ENCODE results near the gene RBPJL. TPM values are rescaled to one million over a fixed set of nuclear protein-coding genes. Genes with fewer than 3 reads are reported as not detected.

RBPJL gene
- total and polyA plus RNA-seq, 2 of the 8 experiments (the other 6 are each of a cell fraction or from before 2014, with no cell fraction given), result 0.67 to 1.3 TPM

- H4K91ac ChIP-seq (replicated peaks; ENCODE audit: insufficient read length, low read length), result no peak overlapping the region
- H3K4me3 ChIP-seq (ENCODE audit: extremely low read depth in 1 of 4, insufficient read depth in 2 of 4, low read depth in 3 of 4, low read length in 4 of 4), result no peak overlapping the region
- no peak overlapping the region for H3K9ac ChIP-seq (replicated peaks in 1 of 4; ENCODE audit: extremely low read depth in 1 of 4, low read depth in 3 of 4, low read length in 3 of 4)
- peaks cover 0 to 7% (median 4%) of the 10 kb centered on the region in 4 experiments; a peak in 6 of 7 replicates for H3K4me1 ChIP-seq (replicated peaks in 1 of 4; ENCODE audit: control insufficient read depth in 3 of 4, insufficient read depth in 4 of 4, low read length in 3 of 4)
- no peak overlapping the region for H3K27ac ChIP-seq (ENCODE audit: low read depth, low read length)
- no peak overlapping the region for H2BK20ac ChIP-seq (ENCODE audit: low read length)
- CTCF ChIA-PET (ENCODE audit: partially characterized antibody), result interaction anchor here (0.8 to 11.9 kb wide), 10 partner anchors 11 to 405 kb away, joined by 3 to 186 read pairs (median 4); no protein-coding TSS in a partner anchor
- H3K4me2 ChIP-seq (ENCODE audit: insufficient read depth in 1 of 2, low read depth in 2 of 2, low read length in 2 of 2), result no peak overlapping the region
- FAIRE-seq (no peak), DNase-seq (ENCODE audit: low read depth in 1 of 2, low spot score in 2 of 2) (no peak)
- POLR2A ChIA-PET (ENCODE audit: partially characterized antibody), result interaction anchor here (1.3 to 13.2 kb wide), 3 partner anchors 9 to 49 kb away, joined by 3 to 113 read pairs (median 3); partner anchors contain the start of genes PIGT and SDC4
- H3K18ac ChIP-seq (ENCODE audit: extremely low read depth, low read length), result no peak overlapping the region
- H3K9me3 ChIP-seq (ENCODE audit: insufficient read depth in 2 of 2, low read depth in 1 of 2, low read length in 1 of 2), result no peaks in the 10 kb centered on the region
- no peak overlapping the region for H2AFZ ChIP-seq (ENCODE audit: low read length)
- H4K8ac ChIP-seq (ENCODE audit: extremely low read depth, insufficient read depth, low read length), result no peak overlapping the region
- 85% methylated on average over 11 of the region's 11 CpGs; no CpG with 5 or more reads in 1 of the 2 experiments for WGBS, 2 experiments (ENCODE audit: extremely low coverage in 1 of 2, insufficient coverage in 1 of 2, insufficient read length in 1 of 2, insufficient replicate concordance in 2 of 2, low coverage in 1 of 2, low lambda C conversion rate in 2 of 2, missing lambda C conversion rate in 1 of 2)
- no peaks in the 10 kb centered on the region for H3K27me3 ChIP-seq (replicated peaks in 1 of 4; ENCODE audit: control insufficient read depth in 3 of 4, extremely low read depth in 1 of 4, insufficient read depth in 3 of 4, low read length in 3 of 4)
- H2BK15ac ChIP-seq (ENCODE audit: low read length), result no peak overlapping the region
- no peak for TF ChIP-seq RFX5 (IDR thresholded peaks at IDR 0.05; ENCODE audit: borderline replicate concordance, low read depth, low read length)
- no peak for TF ChIP-seq SUZ12 (IDR thresholded peaks at IDR 0.05; ENCODE audit: low read length)
- no peak for TF ChIP-seq SIRT6 (IDR thresholded peaks at IDR 0.05; ENCODE audit: low read length)
- no peak for TF ChIP-seq RBBP5 (IDR thresholded peaks at IDR 0.05; ENCODE audit: borderline replicate concordance, low read depth, low read length)
- no peak for TF ChIP-seq PHF8 (conservative IDR thresholded peaks at IDR 0.05; ENCODE audit: low read depth, low read length)
- TF ChIP-seq TEAD4 (IDR thresholded peaks at IDR 0.05; ENCODE audit: low read depth, low read length), result no peak
- no peak for TF ChIP-seq TBP (IDR thresholded peaks at IDR 0.05; ENCODE audit: low read depth, low read length)
- TF ChIP-seq CBX8 (IDR thresholded peaks at IDR 0.05; ENCODE audit: borderline replicate concordance, low read depth, low read length), result no peak
- TF ChIP-seq BACH1 (IDR thresholded peaks at IDR 0.05; ENCODE audit: low read length), result no peak
- TF ChIP-seq MAFK (IDR thresholded peaks at IDR 0.05; ENCODE audit: low read depth, low read length), result no peak
- no peak for TF ChIP-seq NRF1 (IDR thresholded peaks at IDR 0.05; ENCODE audit: low read depth, low read length)
- H2BK12ac ChIP-seq (ENCODE audit: low read depth, low read length), result no peak overlapping the region
- peaks cover 7% of the 10 kb centered on the region for H3K23me2 ChIP-seq (ENCODE audit: low read depth, low read length)
- no peak overlapping the region for H2AK5ac ChIP-seq (ENCODE audit: low read depth, low read length)
- peaks cover 3 to 12% (median 6%) of the 10 kb centered on the region in 4 experiments; a peak in 6 of 8 replicates for H3K36me3 ChIP-seq (ENCODE audit: control insufficient read depth in 2 of 4, insufficient read depth in 4 of 4, low read length in 3 of 4)
- peaks cover 6% of the 10 kb centered on the region; the same call in 1 of the 2 replicates for H3K79me1 ChIP-seq (ENCODE audit: low read depth, low read length)
- H4K5ac ChIP-seq (ENCODE audit: insufficient read length, low read depth, low read length), result no peak overlapping the region
- no peak overlapping the region for H3K23ac ChIP-seq (ENCODE audit: insufficient read length)
- H3K4ac ChIP-seq (replicated peaks; ENCODE audit: insufficient read length, low read depth, low read length), result no peak overlapping the region
- peaks cover 0 to 8% of the 10 kb centered on the region in 2 experiments for H4K20me1 ChIP-seq (replicated peaks in 1 of 2; ENCODE audit: control insufficient read depth in 1 of 2, insufficient read depth in 2 of 2, low read length in 2 of 2)
- H3K14ac ChIP-seq (ENCODE audit: insufficient read length), result no peak overlapping the region
- H2BK120ac ChIP-seq (replicated peaks; ENCODE audit: low read depth, low read length), result no peak overlapping the region
- H3K56ac ChIP-seq (replicated peaks; ENCODE audit: insufficient read length, low read depth, low read length), result no peak overlapping the region
- H3K79me2 ChIP-seq (ENCODE audit: control insufficient read depth in 1 of 2, insufficient read depth in 2 of 2, low read length in 2 of 2), result peaks cover 0 to 13% of the 10 kb centered on the region in 2 experiments; a peak in 2 of 4 replicates
- no peak overlapping the region for H2BK5ac ChIP-seq (ENCODE audit: low read depth, low read length)
Measured at GRCh38 chr20:45366631-45367030, 60.0 kb downstream of the RBPJL start.
